ENCODE data around the gene MCHR1. TPM values are rescaled to one million over a fixed set of nuclear protein-coding genes. Genes with fewer than 3 reads are reported as not detected.

The MCHR1 gene
- polyA plus RNA-seq, 1 donor from 2014 or later: 2.6 TPM

GRCh38 chr22:40645579-40646197 is 33.6 kb upstream of the MCHR1 start:
- H3F3A ChIP-seq (ENCODE audit: insufficient read depth, low read length, poor library complexity, severe bottlenecking): no peaks in the 10 kb centered on the region
- no peak overlapping the region for H3K4me3 ChIP-seq (ENCODE audit: low read length)
- no peaks in the 10 kb centered on the region for H4K20me1 ChIP-seq (ENCODE audit: insufficient read depth)
- H3K36me3 ChIP-seq (ENCODE audit: insufficient read depth, low read length): no peaks in the 10 kb centered on the region
- H3K9me2 ChIP-seq (ENCODE audit: insufficient read depth, low read length): no peaks in the 10 kb centered on the region
- no peaks in the 10 kb centered on the region for H3K27me3 ChIP-seq (ENCODE audit: insufficient read depth, low read depth, low read length)
- H3K27ac ChIP-seq (ENCODE audit: low read length): no peak overlapping the region
- no peak overlapping the region for H3K4me2 ChIP-seq (ENCODE audit: low read length)
- no peaks in the 10 kb centered on the region for H3K9me3 ChIP-seq (ENCODE audit: low read length)
- no peaks in the 10 kb centered on the region for H3K79me2 ChIP-seq (replicated peaks; ENCODE audit: insufficient read depth, low read length)
- no peak overlapping the region for H3K9ac ChIP-seq (ENCODE audit: low read length)
- TF ChIP-seq TAF1 (IDR thresholded peaks at IDR 0.05; ENCODE audit: low read depth) (no peak), POLR2AphosphoS5 (IDR thresholded peaks at IDR 0.05) (no peak), SMC3 (conservative IDR thresholded peaks at IDR 0.05; ENCODE audit: poor library complexity) (no peak), MXI1 (conservative IDR thresholded peaks at IDR 0.05; ENCODE audit: poor library complexity, severe bottlenecking) (no peak), EP300 (conservative IDR thresholded peaks at IDR 0.05; ENCODE audit: poor library complexity, severe bottlenecking) (no peak), RAD21 (conservative IDR thresholded peaks at IDR 0.05) (no peak), EZH2 (IDR thresholded peaks at IDR 0.05; ENCODE audit: borderline replicate concordance, insufficient read depth, low read length, poor library complexity, severe bottlenecking) (no peak)
- TF ChIP-seq, protein P1, sequence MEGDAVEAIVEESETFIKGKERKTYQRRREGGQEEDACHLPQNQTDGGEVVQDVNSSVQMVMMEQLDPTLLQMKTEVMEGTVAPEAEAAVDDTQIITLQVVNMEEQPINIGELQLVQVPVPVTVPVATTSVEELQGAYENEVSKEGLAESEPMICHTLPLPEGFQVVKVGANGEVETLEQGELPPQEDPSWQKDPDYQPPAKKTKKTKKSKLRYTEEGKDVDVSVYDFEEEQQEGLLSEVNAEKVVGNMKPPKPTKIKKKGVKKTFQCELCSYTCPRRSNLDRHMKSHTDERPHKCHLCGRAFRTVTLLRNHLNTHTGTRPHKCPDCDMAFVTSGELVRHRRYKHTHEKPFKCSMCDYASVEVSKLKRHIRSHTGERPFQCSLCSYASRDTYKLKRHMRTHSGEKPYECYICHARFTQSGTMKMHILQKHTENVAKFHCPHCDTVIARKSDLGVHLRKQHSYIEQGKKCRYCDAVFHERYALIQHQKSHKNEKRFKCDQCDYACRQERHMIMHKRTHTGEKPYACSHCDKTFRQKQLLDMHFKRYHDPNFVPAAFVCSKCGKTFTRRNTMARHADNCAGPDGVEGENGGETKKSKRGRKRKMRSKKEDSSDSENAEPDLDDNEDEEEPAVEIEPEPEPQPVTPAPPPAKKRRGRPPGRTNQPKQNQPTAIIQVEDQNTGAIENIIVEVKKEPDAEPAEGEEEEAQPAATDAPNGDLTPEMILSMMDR (IDR thresholded peaks at IDR 0.05; ENCODE audit: poor library complexity, severe bottlenecking): no peak
- TF ChIP-seq, protein P2, sequence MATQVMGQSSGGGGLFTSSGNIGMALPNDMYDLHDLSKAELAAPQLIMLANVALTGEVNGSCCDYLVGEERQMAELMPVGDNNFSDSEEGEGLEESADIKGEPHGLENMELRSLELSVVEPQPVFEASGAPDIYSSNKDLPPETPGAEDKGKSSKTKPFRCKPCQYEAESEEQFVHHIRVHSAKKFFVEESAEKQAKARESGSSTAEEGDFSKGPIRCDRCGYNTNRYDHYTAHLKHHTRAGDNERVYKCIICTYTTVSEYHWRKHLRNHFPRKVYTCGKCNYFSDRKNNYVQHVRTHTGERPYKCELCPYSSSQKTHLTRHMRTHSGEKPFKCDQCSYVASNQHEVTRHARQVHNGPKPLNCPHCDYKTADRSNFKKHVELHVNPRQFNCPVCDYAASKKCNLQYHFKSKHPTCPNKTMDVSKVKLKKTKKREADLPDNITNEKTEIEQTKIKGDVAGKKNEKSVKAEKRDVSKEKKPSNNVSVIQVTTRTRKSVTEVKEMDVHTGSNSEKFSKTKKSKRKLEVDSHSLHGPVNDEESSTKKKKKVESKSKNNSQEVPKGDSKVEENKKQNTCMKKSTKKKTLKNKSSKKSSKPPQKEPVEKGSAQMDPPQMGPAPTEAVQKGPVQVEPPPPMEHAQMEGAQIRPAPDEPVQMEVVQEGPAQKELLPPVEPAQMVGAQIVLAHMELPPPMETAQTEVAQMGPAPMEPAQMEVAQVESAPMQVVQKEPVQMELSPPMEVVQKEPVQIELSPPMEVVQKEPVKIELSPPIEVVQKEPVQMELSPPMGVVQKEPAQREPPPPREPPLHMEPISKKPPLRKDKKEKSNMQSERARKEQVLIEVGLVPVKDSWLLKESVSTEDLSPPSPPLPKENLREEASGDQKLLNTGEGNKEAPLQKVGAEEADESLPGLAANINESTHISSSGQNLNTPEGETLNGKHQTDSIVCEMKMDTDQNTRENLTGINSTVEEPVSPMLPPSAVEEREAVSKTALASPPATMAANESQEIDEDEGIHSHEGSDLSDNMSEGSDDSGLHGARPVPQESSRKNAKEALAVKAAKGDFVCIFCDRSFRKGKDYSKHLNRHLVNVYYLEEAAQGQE (IDR thresholded peaks at IDR 0.05; ENCODE audit: borderline replicate concordance): no peak
- H2AFZ ChIP-seq (ENCODE audit: low read depth, low read length): no peak overlapping the region

- H3K9me2 ChIP-seq (ENCODE audit: insufficient read depth, low read length): no peaks in the 10 kb centered on the region
- no peak overlapping the region for H2AFZ ChIP-seq (ENCODE audit: low read depth, low read length)
- H3K27ac ChIP-seq (ENCODE audit: low read length): no peak overlapping the region
- no peaks in the 10 kb centered on the region for H3K79me2 ChIP-seq (replicated peaks; ENCODE audit: insufficient read depth, low read length)
- TF ChIP-seq SMC3 (conservative IDR thresholded peaks at IDR 0.05; ENCODE audit: poor library complexity): no peak
- TF ChIP-seq EZH2 (IDR thresholded peaks at IDR 0.05; ENCODE audit: borderline replicate concordance, insufficient read depth, low read length, poor library complexity, severe bottlenecking): no peak
- TF ChIP-seq, protein P2 (IDR thresholded peaks at IDR 0.05; ENCODE audit: borderline replicate concordance): no peak
- TF ChIP-seq, protein P1 (IDR thresholded peaks at IDR 0.05; ENCODE audit: poor library complexity, severe bottlenecking): no peak
- TF ChIP-seq TAF1 (IDR thresholded peaks at IDR 0.05; ENCODE audit: low read depth): no peak
- TF ChIP-seq RAD21 (conservative IDR thresholded peaks at IDR 0.05): no peak
- no peaks in the 10 kb centered on the region for H4K20me1 ChIP-seq (ENCODE audit: insufficient read depth)
- H3K9me3 ChIP-seq (ENCODE audit: low read length): no peaks in the 10 kb centered on the region
- no peak overlapping the region for H3K4me3 ChIP-seq (ENCODE audit: low read length)
- no peaks in the 10 kb centered on the region for H3K36me3 ChIP-seq (ENCODE audit: insufficient read depth, low read length)
- no peak overlapping the region for H3K9ac ChIP-seq (ENCODE audit: low read length)
- no peaks in the 10 kb centered on the region for H3K27me3 ChIP-seq (ENCODE audit: insufficient read depth, low read depth, low read length)
- H3K4me2 ChIP-seq (ENCODE audit: low read length): no peak overlapping the region
- H3F3A ChIP-seq (ENCODE audit: insufficient read depth, low read length, poor library complexity, severe bottlenecking): no peaks in the 10 kb centered on the region
Observed at GRCh38 chr22:40648386-40648785, 30.9 kb upstream of the MCHR1 start.

All from neural cell (in vitro differentiated cells).